Lung (tissue), 12 donors: Measurements from ENCODE around the gene ITGA3. TPM values are rescaled to one million over a fixed set of nuclear protein-coding genes. Genes with fewer than 3 reads are reported as not detected.

Experiments used
- ATAC-seq: fragments of 200-7000 bp; cut with Tn5 transposase; one replicate; pipeline ENCODE4 v1.9.1; 2020; ENCODE audit warnings: moderate number of reproducible peaks; ENCODE audit not compliant: insufficient read depth, low FRiP score
- DNase-seq, 3 donors: peaks; one replicate each; pipeline ENCODE4 v3.0.0-alpha.2; 2013 to 2017
- H3K27ac ChIP-seq, 2 donors: one replicate each; pipeline ENCODE4 v1.5.1; 2013; ENCODE audit warnings: mild to moderate bottlenecking in 2 of 2, moderate library complexity in 2 of 2, control low read depth in 1 of 2, inconsistent platforms in 1 of 2, low read depth in 1 of 2, low read length in 1 of 2
- H3K27me3 ChIP-seq, 3 donors: one replicate each; pipeline ENCODE4 v1.5.1; 2013; ENCODE audit warnings: low read length in 2 of 3; ENCODE audit not compliant: control insufficient read depth in 3 of 3, insufficient read depth in 3 of 3
- H3K36me3 ChIP-seq, 4 donors: one replicate each; pipeline ENCODE4 v1.5.1; 2013; ENCODE audit warnings: low read length in 4 of 4, mild to moderate bottlenecking in 1 of 4, moderate library complexity in 1 of 4; ENCODE audit not compliant: control insufficient read depth in 4 of 4, insufficient read depth in 4 of 4
- H3K4me1 ChIP-seq, 5 donors: one replicate each; pipeline ENCODE4 v1.5.1; 2013; ENCODE audit warnings: low read length in 5 of 5, mild to moderate bottlenecking in 2 of 5, moderate library complexity in 1 of 5; ENCODE audit not compliant: control insufficient read depth in 5 of 5, insufficient read depth in 5 of 5
- H3K4me3 ChIP-seq: one replicate; pipeline ENCODE4 v1.5.1; 2013; ENCODE audit warnings: mild to moderate bottlenecking, control low read depth, moderate library complexity
- H3K9ac ChIP-seq, 2 donors: one replicate each; pipeline ENCODE4 v1.5.1; 2013; ENCODE audit warnings: low read length in 2 of 2, control low read depth in 1 of 2; ENCODE audit not compliant: insufficient read depth in 1 of 2
- H3K9me3 ChIP-seq, 4 donors: one replicate each; pipeline ENCODE4 v1.5.1; 2013; ENCODE audit warnings: low read length in 3 of 4, mild to moderate bottlenecking in 1 of 4, moderate library complexity in 1 of 4; ENCODE audit not compliant: control insufficient read depth in 4 of 4, insufficient read depth in 3 of 4
- WGBS, 2 donors: extraction: QIAGEN DNeasy Blood & Tissue Kit; methylation state at CpG; one replicate each; pipeline ENCODE4 v1.1.7; 2013; 5-methylcytosine and 5-hydroxymethylcytosine counted together
- polyA plus RNA-seq, 2 donors: library from polyadenylated mRNA; stranded (reverse); fragments of 200-250 nt; gene quantifications; one replicate each; pipeline ENCODE4 v1.2.1, GENCODE V29; 2013
- total RNA-seq, 2 donors: library from RNA; depleted of rRNA in 1 of 2; stranded (reverse); fragments of >200 nt in 1 of 2; gene quantifications; one replicate each; pipeline ENCODE4 v1.2.1, GENCODE V29; 2014 to 2021
- TF ChIP-seq, protein P1 (sequence below): IDR thresholded peaks from 2 replicates; pipeline ENCODE4 v1.5.1; 2012; ENCODE audit warnings: mild to moderate bottlenecking; ENCODE audit errors: control extremely low read depth, extremely low read depth
- donor health status: control.
- donor health status: control.
- donor health status: Bipolar disorder and iron deficiency.
- donor health status: healthy.
- donor health status: DM: yes; HTN: yes; CAD: no.

ITGA3 gene
- total and polyA plus RNA-seq, 4 donors, result 83.9 to 204 (median 133) TPM

DNA sequence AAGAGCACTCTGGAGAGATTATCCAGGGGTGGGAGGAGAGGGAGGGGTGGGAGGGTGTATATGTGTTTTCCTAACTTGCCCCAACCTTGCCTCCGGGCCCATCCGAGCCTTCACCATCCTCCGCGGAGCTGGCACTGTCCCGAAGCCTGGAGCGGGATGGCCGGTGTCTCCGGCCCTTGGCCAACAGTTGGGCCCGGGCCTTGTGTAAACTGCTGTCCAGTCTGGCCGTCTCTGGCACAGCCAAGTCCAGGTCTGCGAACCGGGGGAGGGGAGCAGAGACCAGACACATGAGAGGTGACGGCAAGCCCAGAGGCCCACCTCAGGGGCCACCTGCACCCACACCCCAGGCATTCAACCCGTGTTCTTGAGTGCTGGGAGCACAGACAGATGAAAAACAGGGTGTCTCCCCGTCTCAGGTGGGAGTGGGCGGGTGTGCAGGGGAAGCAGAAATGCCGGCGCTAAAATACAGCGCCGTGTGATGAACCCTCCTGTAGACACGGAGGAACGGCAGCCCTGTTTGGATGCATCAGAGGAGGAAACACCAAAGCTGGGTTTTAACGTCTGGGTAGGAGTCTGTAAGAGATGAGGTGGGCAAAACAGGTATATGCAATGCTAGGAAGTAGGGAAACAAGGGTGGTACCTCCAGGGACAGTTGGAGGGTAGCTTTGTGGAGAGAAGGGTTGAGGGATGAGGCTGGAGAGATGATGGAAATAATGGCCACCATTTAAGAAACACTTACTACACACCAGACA lies 62.3 kb downstream of the ITGA3 start:
- Histone ChIP-seq H3K36me3 (peaks cover 0 to 2% (median 0%) of the 10 kb centered on the region in 4 donors), H3K9me3 (no peaks in the 10 kb centered on the region), H3K4me1 (peaks cover 0 to 7% (median 0%) of the 10 kb centered on the region in 5 donors), H3K4me3 (no peak overlapping the region), H3K27ac (no peak overlapping the region), H3K27me3 (no peaks in the 10 kb centered on the region), H3K9ac (no peak overlapping the region)
- no peak for DNase-seq
- 83 to 93% methylated on average over 22 to 23 of the region's 23 CpGs for WGBS, 2 donors
- TF ChIP-seq, protein P1, sequence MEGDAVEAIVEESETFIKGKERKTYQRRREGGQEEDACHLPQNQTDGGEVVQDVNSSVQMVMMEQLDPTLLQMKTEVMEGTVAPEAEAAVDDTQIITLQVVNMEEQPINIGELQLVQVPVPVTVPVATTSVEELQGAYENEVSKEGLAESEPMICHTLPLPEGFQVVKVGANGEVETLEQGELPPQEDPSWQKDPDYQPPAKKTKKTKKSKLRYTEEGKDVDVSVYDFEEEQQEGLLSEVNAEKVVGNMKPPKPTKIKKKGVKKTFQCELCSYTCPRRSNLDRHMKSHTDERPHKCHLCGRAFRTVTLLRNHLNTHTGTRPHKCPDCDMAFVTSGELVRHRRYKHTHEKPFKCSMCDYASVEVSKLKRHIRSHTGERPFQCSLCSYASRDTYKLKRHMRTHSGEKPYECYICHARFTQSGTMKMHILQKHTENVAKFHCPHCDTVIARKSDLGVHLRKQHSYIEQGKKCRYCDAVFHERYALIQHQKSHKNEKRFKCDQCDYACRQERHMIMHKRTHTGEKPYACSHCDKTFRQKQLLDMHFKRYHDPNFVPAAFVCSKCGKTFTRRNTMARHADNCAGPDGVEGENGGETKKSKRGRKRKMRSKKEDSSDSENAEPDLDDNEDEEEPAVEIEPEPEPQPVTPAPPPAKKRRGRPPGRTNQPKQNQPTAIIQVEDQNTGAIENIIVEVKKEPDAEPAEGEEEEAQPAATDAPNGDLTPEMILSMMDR, result no peak
- no peak for ATAC-seq

DNA sequence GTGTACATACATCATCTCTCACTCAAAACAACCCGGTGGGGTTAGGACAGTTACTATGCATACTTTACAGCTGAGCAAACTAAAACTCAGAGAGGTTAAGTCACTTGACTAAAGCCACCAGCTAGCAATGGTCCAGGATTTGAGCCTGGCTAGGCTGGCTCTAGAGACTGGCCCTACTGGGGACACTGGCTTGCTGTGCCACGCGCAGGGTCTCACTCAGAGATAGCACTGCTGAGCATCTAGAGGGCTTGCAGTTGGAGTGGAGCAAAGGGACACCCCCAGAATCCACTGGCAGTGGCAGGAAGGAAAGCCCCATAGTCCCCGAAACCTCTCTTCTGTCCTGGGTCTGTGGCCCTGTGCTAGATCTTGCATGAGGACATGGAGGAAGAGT lies 62.9 kb downstream of the ITGA3 start:
- Histone ChIP-seq H3K4me3 (no peak overlapping the region), H3K27ac (no peak overlapping the region), H3K36me3 (peaks cover 0 to 2% (median 0%) of the 10 kb centered on the region in 4 donors), H3K27me3 (no peaks in the 10 kb centered on the region), H3K4me1 (peaks cover 0 to 12% (median 4%) of the 10 kb centered on the region in 5 donors), H3K9me3 (no peaks in the 10 kb centered on the region), H3K9ac (no peak overlapping the region)
- TF ChIP-seq, protein P1, result no peak
- ATAC-seq (no peak), DNase-seq (no peak)
- WGBS, 2 donors, result 84 to 94% methylated on average over 4 of the region's 4 CpGs

DNA sequence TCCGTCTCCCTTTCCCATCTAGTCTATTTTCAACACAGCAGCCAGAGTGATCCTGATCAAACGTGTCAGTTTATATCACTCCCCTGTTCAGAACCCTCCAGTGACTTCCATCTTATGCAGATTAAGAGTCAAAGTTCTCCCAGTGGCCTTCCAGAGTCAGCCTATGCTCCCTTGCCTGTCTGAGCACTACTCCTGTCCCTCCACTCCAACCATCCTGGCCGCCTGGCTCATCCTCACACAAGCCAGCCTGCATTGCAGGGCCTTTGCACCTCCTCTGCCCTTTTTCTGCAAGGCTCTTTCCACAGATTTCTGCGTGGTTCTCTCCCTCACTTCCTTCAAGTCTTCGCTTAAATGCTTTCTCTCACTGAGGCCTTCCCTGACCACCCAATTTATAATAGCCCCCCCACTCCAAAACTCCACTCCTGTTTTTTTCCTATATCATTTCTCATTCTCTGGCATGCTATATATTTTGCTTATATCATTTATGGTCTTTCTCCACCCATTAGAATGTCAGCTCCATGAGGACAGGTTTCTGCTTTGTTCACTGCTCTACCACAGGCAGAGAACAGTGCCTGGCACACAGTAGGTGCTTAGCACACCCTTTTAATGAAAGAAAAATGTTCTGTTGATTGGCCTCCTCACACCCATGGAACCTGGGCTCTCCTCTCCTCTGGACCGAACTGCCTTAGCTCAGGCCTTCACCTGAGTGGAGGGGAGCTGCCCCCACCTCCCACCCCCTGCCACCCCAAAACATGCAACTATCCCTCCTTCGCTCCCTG lies 64.8 kb downstream of the ITGA3 start:
- ATAC-seq, result no peak
- Histone ChIP-seq H3K4me3 (no peak overlapping the region), H3K36me3 (peaks cover 0 to 2% (median 0%) of the 10 kb centered on the region in 4 donors), H3K4me1 (peaks cover 0 to 16% (median 7%) of the 10 kb centered on the region in 5 donors), H3K27me3 (no peaks in the 10 kb centered on the region), H3K9me3 (no peaks in the 10 kb centered on the region), H3K27ac (no peak overlapping the region), H3K9ac (no peak overlapping the region)
- DNase-seq, result no peak
- TF ChIP-seq, protein P1, result no peak
- 92 to 93% methylated on average over 7 of the region's 7 CpGs for WGBS, 2 donors
